Measurements from ENCODE around the gene ACSL6. TPM values are rescaled to one million over a fixed set of nuclear protein-coding genes. Genes with fewer than 3 reads are reported as not detected.

The ACSL6 gene
- total and polyA plus RNA-seq, 10 of the 15 experiments (the other 5 are each of a cell fraction or from before 2014, with no cell fraction given): 0.06 to 0.53 TPM; not detected in 8

- H3K9me3 ChIP-seq (replicated peaks; ENCODE audit: control insufficient read depth, insufficient read depth, low read length): no peaks in the 10 kb centered on the region
- DNase-seq (ENCODE audit: low read depth, low spot score) (no peak), ATAC-seq (no peak), FAIRE-seq (no peak)
- no peak overlapping the region for H3K4me3 ChIP-seq
- TF ChIP-seq NFYA (IDR thresholded peaks at IDR 0.05; ENCODE audit: borderline replicate concordance, low read depth, low read length) (no peak), HDAC2 (IDR thresholded peaks at IDR 0.05) (no peak), PRDM15 (CRISPR knock-in tag; IDR thresholded peaks at IDR 0.05) (no peak), ZBTB11 (CRISPR knock-in tag; IDR thresholded peaks at IDR 0.05) (no peak), EP300 (IDR thresholded peaks at IDR 0.05; ENCODE audit: borderline replicate concordance in 1 of 2, control insufficient read depth in 1 of 2, low read depth in 2 of 2, low read length in 2 of 2) (no peak), SREBF1 (IDR thresholded peaks at IDR 0.05; ENCODE audit: low read length) (no peak), BACH1 (IDR thresholded peaks at IDR 0.05; ENCODE audit: borderline replicate concordance) (no peak), CREM (IDR thresholded peaks at IDR 0.05; ENCODE audit: low read depth) (no peak), MLLT1 (IDR thresholded peaks at IDR 0.05) (no peak), ZNF24 (IDR thresholded peaks at IDR 0.05) (no peak), POLR2AphosphoS2 (IDR thresholded peaks at IDR 0.05; ENCODE audit: low read depth, low read length) (no peak), YBX1 (IDR thresholded peaks at IDR 0.05) (no peak), HDGF (IDR thresholded peaks at IDR 0.05) (no peak), NBN (IDR thresholded peaks at IDR 0.05) (no peak)
- intact Hi-C loops (cut with micrococcal nuclease; ENCODE audit: unreplicated experiment): no loop called here
- H3K79me2 ChIP-seq (ENCODE audit: control insufficient read depth, insufficient read depth, low read length): no peaks in the 10 kb centered on the region
- WGBS (ENCODE audit: insufficient coverage, insufficient replicate concordance, low lambda C conversion rate, missing lambda C conversion rate): 62% methylated on average over 9 of the region's 9 CpGs
- H3K4me2 ChIP-seq (ENCODE audit: control insufficient read depth, insufficient read depth): no peak overlapping the region
- ChIA-PET SMC1A (ENCODE audit: uncharacterized antibody, unreplicated experiment) (no interaction called here), RAD21 (ENCODE audit: unreplicated experiment) (no interaction called here), CTCF (interaction anchor here (0.6 kb wide), 1 partner anchor 300 kb away, joined by 3 read pairs; no protein-coding TSS in a partner anchor), POLR2A (no interaction called here)
- H3K27ac ChIP-seq (ENCODE audit: control insufficient read depth, insufficient read depth): no peak overlapping the region
- BruUV-seq (replicated peaks): no TSS peak
- H3K4me1 ChIP-seq (ENCODE audit: control insufficient read depth, insufficient read depth, low read length): peaks cover 6% of the 10 kb centered on the region
- no peak overlapping the region for H2AFZ ChIP-seq (ENCODE audit: control insufficient read depth, low read depth, low read length)
- in situ Hi-C loops (cut with MboI): no loop called here
- no peaks in the 10 kb centered on the region for H4K20me1 ChIP-seq (ENCODE audit: control insufficient read depth, insufficient read depth)
- H3K27me3 ChIP-seq (replicated peaks in 1 of 2; ENCODE audit: control insufficient read depth in 2 of 2, insufficient read depth in 2 of 2, low read length in 1 of 2): no peaks in the 10 kb centered on the region; a peak in 1 of 4 replicates
- H3K9ac ChIP-seq (ENCODE audit: control insufficient read depth, insufficient read depth, low read length): no peak overlapping the region
- no peaks in the 10 kb centered on the region for H3K36me3 ChIP-seq (ENCODE audit: control insufficient read depth in 2 of 2, insufficient read depth in 2 of 2, low read length in 1 of 2)
Measured at GRCh38 chr5:131973089-131973712, 38.3 kb downstream of the ACSL6 start.
